Renal pelvis (tissue), 4 donors: ENCODE measurements around the gene CHST9. TPM values are rescaled to one million over a fixed set of nuclear protein-coding genes. Genes with fewer than 3 reads are reported as not detected.

ENCODE experiments used
- DNase-seq: peaks from one replicate; pipeline ENCODE4 v3.0.0-alpha.2; 2013
- polyA plus RNA-seq, 3 donors: library from polyadenylated mRNA; unstranded; fragments of 120-200 nt; gene quantifications; one replicate each; pipeline ENCODE4 v1.2.1, GENCODE V29; 2013; ENCODE audit not compliant: insufficient read length in 3 of 3

Gene CHST9
- polyA plus RNA-seq, 3 donors: 2.9 to 3.7 (median 3.3) TPM

DNA sequence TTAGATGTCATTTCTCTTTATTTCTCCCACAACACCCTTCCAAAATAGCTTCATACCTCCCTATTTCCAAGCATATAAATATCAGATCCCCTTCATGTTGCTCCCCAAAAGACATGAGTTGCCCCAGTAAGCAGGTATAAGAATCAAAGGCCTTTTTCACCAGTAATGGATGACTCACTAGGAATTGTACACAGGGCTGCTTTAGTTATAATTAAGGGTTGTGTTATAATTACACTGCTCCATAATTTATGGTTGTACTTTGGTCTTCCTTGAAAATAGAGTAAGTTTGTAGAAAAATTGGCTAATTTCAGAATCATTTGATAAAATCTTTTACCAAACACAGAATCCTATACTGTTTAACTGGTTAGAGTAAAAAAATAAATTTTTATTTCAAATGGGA, 310.8 kb downstream of the CHST9 start:
- no peak for DNase-seq

GRCh38 chr18:26869640-26870039, 315.5 kb downstream of the CHST9 start:
- DNase-seq: no peak

GRCh38 chr18:26868968-26869586, 316.0 kb downstream of the CHST9 start:
- peak; percentile 80 for DNase-seq

- no peak for DNase-seq
Measured at GRCh38 chr18:26867471-26867870, 317.6 kb downstream of the CHST9 start.

GRCh38 chr18:26865557-26865956, 319.6 kb downstream of the CHST9 start, which contains the start of gene AQP4:
TSS of gene AQP4 (minus strand) at chr18:26865707. CDS start at chr18:26865689, 18 bp downstream.
- no peak for DNase-seq

DNA sequence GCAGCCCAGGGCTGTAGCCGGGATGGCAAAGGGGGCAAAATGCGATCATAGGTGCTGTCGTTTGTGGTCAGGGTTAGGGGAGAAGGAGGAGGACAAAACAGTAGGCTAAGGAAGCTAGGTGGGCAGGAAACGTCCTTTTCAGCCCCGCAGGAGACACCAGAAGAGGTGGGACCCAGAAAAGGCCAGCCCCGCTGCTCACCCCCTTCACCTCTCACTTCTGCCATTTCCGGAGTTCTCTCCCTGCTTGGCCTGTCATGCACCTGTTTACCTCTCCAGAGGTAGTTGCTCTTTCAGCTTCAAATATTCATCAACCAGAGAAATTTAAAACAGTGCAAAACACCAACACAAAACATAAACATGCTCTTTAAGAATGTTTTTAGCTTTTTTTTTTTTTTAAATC, 320.4 kb downstream of the CHST9 start:
- no peak for DNase-seq

DNA sequence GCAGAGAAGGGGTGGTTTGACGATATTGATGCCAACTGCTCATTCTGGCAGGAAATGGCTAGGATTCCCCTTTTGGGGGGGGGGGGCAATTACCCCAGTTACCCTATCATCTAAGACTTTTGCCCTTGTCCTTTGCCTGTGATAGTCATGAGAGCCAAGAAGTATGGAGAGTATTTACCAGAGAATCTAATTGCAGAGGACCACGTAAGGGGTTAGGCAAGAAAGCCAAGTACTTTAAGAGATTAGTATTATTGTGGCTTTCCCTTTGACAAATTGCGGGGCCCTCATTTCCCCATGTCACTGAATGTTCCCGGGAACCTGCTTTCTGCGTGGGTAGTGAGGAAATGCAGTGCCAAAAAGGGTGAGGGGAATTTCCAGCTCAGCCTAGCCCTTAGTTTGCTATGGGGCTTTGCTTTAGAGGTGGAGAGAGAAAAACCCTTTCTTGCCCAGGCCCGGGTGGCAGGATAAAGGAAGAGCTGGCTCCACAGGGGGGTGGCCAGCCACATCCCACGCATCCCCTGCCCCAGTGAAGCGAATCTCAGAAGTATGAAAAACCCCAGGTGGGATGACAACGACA, 321.1 kb downstream of the CHST9 start:
- DNase-seq: no peak

- DNase-seq: no peak
Measured at GRCh38 chr18:26863122-26863879, 321.8 kb downstream of the CHST9 start.

GRCh38 chr18:26862084-26862483, 323.0 kb downstream of the CHST9 start:
- no peak for DNase-seq
